ENCODE results near the gene CRYBB3.

DNA sequence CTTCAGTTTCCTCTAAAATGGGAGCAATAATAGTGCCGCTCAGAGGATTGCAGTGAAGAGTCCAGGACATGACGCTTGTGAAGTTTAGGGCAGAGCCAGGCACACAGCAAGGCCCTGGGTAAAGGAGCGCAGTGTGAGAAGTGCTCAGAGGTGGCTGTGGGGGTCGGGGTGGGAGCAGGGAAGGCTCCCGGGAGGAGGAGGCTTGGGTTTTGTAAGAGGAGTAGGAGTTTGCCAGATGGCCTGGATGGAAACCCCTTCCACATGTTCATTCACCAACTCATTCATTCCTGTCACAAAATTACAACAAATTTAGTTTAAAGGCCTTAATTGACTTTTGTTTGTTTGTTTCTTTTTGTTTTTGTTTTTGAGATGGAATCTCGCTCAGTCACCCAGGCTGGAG, 36.8 kb downstream of the CRYBB3 start:
- TF ChIP-seq, protein P1, sequence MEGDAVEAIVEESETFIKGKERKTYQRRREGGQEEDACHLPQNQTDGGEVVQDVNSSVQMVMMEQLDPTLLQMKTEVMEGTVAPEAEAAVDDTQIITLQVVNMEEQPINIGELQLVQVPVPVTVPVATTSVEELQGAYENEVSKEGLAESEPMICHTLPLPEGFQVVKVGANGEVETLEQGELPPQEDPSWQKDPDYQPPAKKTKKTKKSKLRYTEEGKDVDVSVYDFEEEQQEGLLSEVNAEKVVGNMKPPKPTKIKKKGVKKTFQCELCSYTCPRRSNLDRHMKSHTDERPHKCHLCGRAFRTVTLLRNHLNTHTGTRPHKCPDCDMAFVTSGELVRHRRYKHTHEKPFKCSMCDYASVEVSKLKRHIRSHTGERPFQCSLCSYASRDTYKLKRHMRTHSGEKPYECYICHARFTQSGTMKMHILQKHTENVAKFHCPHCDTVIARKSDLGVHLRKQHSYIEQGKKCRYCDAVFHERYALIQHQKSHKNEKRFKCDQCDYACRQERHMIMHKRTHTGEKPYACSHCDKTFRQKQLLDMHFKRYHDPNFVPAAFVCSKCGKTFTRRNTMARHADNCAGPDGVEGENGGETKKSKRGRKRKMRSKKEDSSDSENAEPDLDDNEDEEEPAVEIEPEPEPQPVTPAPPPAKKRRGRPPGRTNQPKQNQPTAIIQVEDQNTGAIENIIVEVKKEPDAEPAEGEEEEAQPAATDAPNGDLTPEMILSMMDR (IDR thresholded peaks at IDR 0.05; ENCODE audit: low read depth, low read length), result no peak
- no peak for TF ChIP-seq EZH2phosphoT487 (IDR thresholded peaks at IDR 0.05; ENCODE audit: low read depth)

All from OCI-LY3 (cell line).